ENCODE data around the gene MED27. TPM values are rescaled to one million over a fixed set of nuclear protein-coding genes. Genes with fewer than 3 reads are reported as not detected.

Gene MED27
- total RNA-seq, 1 donor from 2014 or later: 31.3 TPM

- Mint-ChIP-seq H3K27ac (ENCODE audit: unreplicated experiment) (no peak overlapping the region), H3K4me3 (no peak overlapping the region), H3K27me3 (ENCODE audit: low read depth) (no peaks in the 10 kb centered on the region), H3K36me3 (ENCODE audit: low read depth) (no peaks in the 10 kb centered on the region), H3K9me3 (no peaks in the 10 kb centered on the region), H3K4me1 (peaks cover 15% of the 10 kb centered on the region)
- DNase-seq (ENCODE audit: low read depth, low spot score): no peak
- no peak for TF ChIP-seq CTCF (conservative IDR thresholded peaks at IDR 0.05)
Measured at GRCh38 chr9:131984564-131984963, 95.1 kb downstream of the MED27 start.

- Mint-ChIP-seq H3K4me1 (peaks cover 15% of the 10 kb centered on the region), H3K27ac (ENCODE audit: unreplicated experiment) (no peak overlapping the region), H3K36me3 (ENCODE audit: low read depth) (no peaks in the 10 kb centered on the region), H3K9me3 (no peaks in the 10 kb centered on the region), H3K4me3 (no peak overlapping the region), H3K27me3 (ENCODE audit: low read depth) (no peaks in the 10 kb centered on the region)
- no peak for TF ChIP-seq CTCF (conservative IDR thresholded peaks at IDR 0.05)
- no peak for DNase-seq (ENCODE audit: low read depth, low spot score)
Measured at GRCh38 chr9:131982671-131983239, 96.9 kb downstream of the MED27 start.

GRCh38 chr9:131982102-131982501 is 97.6 kb downstream of the MED27 start:
- no peak for TF ChIP-seq CTCF (conservative IDR thresholded peaks at IDR 0.05)
- peaks cover 10% of the 10 kb centered on the region for H3K4me1 Mint-ChIP-seq
- DNase-seq (ENCODE audit: low read depth, low spot score): no peak
- no peak overlapping the region for H3K27ac Mint-ChIP-seq (ENCODE audit: unreplicated experiment)
- H3K36me3 Mint-ChIP-seq (ENCODE audit: low read depth): no peaks in the 10 kb centered on the region
- no peaks in the 10 kb centered on the region for H3K9me3 Mint-ChIP-seq
- H3K27me3 Mint-ChIP-seq (ENCODE audit: low read depth): no peaks in the 10 kb centered on the region
- H3K4me3 Mint-ChIP-seq: no peak overlapping the region

GRCh38 chr9:131981116-131981776 is 98.4 kb downstream of the MED27 start:
- H3K27me3 Mint-ChIP-seq (ENCODE audit: low read depth): no peaks in the 10 kb centered on the region
- TF ChIP-seq CTCF (conservative IDR thresholded peaks at IDR 0.05): no peak
- H3K27ac Mint-ChIP-seq (ENCODE audit: unreplicated experiment): no peak overlapping the region
- H3K36me3 Mint-ChIP-seq (ENCODE audit: low read depth): no peaks in the 10 kb centered on the region
- H3K4me3 Mint-ChIP-seq: no peak overlapping the region
- H3K9me3 Mint-ChIP-seq: no peaks in the 10 kb centered on the region
- no peak for DNase-seq (ENCODE audit: low read depth, low spot score)
- H3K4me1 Mint-ChIP-seq: peaks cover 10% of the 10 kb centered on the region

GRCh38 chr9:131980267-131981016 is 99.2 kb downstream of the MED27 start:
- H3K4me3 Mint-ChIP-seq: no peak overlapping the region

More at GRCh38 chr9:131980267-131981016, 99.2 kb downstream of the MED27 start:
- Mint-ChIP-seq H3K36me3 (ENCODE audit: low read depth) (no peaks in the 10 kb centered on the region), H3K4me1 (peaks cover 10% of the 10 kb centered on the region), H3K9me3 (no peaks in the 10 kb centered on the region), H3K27ac (ENCODE audit: unreplicated experiment) (no peak overlapping the region), H3K27me3 (ENCODE audit: low read depth) (no peaks in the 10 kb centered on the region)
- no peak for TF ChIP-seq CTCF (conservative IDR thresholded peaks at IDR 0.05)
- DNase-seq (ENCODE audit: low read depth, low spot score): no peak

All from neural crest cell (in vitro differentiated cells).